Chondrocyte (in vitro differentiated cells): ENCODE data around the gene CTNNA2. TPM values are rescaled to one million over a fixed set of nuclear protein-coding genes. Genes with fewer than 3 reads are reported as not detected.

Experiments used
- DNase-seq: peaks from one replicate; pipeline ENCODE4 v3.0.0; 2021; ENCODE audit warnings: mixed read lengths, low spot score
- H3K27ac Mint-ChIP-seq: one replicate; pipeline ENCODE4 v1.8.0; 2021; ENCODE audit warnings: mild to moderate bottlenecking, moderate library complexity, mixed read lengths; ENCODE audit not compliant: unreplicated experiment
- H3K27me3 Mint-ChIP-seq: 2 replicates; pipeline ENCODE4 v1.8.0; 2021; ENCODE audit warnings: low read depth, mixed read lengths
- H3K36me3 Mint-ChIP-seq: 2 replicates; pipeline ENCODE4 v1.8.0; 2021; ENCODE audit warnings: low read depth, mixed read lengths
- H3K4me1 Mint-ChIP-seq: 2 replicates; pipeline ENCODE4 v1.8.0; 2021; ENCODE audit warnings: low read depth, mild to moderate bottlenecking, mixed read lengths
- H3K4me3 Mint-ChIP-seq: one replicate; pipeline ENCODE4 v1.8.0; 2021; ENCODE audit warnings: mild to moderate bottlenecking, moderate library complexity, mixed read lengths; ENCODE audit not compliant: unreplicated experiment
- H3K9me3 Mint-ChIP-seq: 2 replicates; pipeline ENCODE4 v1.8.0; 2021; ENCODE audit warnings: low read depth, mixed read lengths
- total RNA-seq: library from RNA; stranded (reverse); gene quantifications from 3 replicates; pipeline ENCODE4 v1.2.1, GENCODE V29; 2021
- TF ChIP-seq, protein P1 (sequence below): fragments of 200-600 bp; sonication (generic); IDR thresholded peaks from 2 replicates; pipeline ENCODE4 v1.5.0; 2021; ENCODE audit warnings: antibody characterized with exemption, mild to moderate bottlenecking, moderate library complexity

Gene CTNNA2
- total RNA-seq, 1 donor from 2014 or later: not detected

DNA sequence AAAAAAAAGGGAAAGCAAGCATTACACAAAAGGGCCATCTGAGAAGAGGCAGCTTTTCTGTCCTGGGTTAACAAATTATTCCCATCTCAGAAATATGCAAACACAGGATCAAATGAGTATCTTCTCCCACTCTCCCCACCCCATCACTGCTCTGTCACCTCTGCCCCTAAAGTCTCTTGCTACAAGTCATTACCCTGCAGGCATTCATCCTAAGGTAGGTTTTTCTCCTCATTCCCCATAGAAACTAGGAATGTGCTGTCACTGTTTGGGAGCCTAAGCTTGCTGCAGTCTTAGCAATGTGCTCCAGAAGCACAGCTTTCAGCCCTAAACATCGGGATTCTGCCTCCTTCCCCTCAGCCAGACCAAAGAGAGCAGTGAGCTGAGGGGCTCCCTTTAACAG lies 788.1 kb downstream of the CTNNA2 start:
- TF ChIP-seq, protein P1, sequence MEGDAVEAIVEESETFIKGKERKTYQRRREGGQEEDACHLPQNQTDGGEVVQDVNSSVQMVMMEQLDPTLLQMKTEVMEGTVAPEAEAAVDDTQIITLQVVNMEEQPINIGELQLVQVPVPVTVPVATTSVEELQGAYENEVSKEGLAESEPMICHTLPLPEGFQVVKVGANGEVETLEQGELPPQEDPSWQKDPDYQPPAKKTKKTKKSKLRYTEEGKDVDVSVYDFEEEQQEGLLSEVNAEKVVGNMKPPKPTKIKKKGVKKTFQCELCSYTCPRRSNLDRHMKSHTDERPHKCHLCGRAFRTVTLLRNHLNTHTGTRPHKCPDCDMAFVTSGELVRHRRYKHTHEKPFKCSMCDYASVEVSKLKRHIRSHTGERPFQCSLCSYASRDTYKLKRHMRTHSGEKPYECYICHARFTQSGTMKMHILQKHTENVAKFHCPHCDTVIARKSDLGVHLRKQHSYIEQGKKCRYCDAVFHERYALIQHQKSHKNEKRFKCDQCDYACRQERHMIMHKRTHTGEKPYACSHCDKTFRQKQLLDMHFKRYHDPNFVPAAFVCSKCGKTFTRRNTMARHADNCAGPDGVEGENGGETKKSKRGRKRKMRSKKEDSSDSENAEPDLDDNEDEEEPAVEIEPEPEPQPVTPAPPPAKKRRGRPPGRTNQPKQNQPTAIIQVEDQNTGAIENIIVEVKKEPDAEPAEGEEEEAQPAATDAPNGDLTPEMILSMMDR: no peak
- peaks cover 61% of the 10 kb centered on the region for H3K27me3 Mint-ChIP-seq
- H3K4me3 Mint-ChIP-seq: no peak overlapping the region
- H3K36me3 Mint-ChIP-seq: no peaks in the 10 kb centered on the region
- peaks cover 15% of the 10 kb centered on the region for H3K4me1 Mint-ChIP-seq
- H3K27ac Mint-ChIP-seq: no peak overlapping the region
- no peak for DNase-seq
- H3K9me3 Mint-ChIP-seq: no peaks in the 10 kb centered on the region

DNA sequence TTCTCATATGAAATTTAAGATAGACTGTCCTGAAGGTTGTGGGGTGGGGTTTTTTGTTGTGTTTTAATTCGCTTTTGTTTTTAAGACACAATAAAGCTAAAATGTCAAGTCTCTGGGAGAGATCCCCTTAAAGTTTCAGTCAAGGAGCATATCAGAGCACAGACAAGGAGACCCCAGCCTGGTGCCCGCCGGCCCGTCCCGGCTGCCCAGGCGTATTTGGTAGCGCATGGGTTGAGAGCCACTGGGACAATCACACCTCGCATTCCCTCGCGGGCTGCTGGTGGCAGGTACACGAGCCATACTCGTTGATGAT lies 789.1 kb downstream of the CTNNA2 start:
- H3K4me3 Mint-ChIP-seq: no peak overlapping the region
- H3K36me3 Mint-ChIP-seq: peaks cover 1% of the 10 kb centered on the region
- TF ChIP-seq, protein P1: no peak
- no peak overlapping the region for H3K27ac Mint-ChIP-seq
- H3K27me3 Mint-ChIP-seq: peaks cover 62% of the 10 kb centered on the region
- DNase-seq: no peak
- H3K4me1 Mint-ChIP-seq: peaks cover 15% of the 10 kb centered on the region
- H3K9me3 Mint-ChIP-seq: no peaks in the 10 kb centered on the region

DNA sequence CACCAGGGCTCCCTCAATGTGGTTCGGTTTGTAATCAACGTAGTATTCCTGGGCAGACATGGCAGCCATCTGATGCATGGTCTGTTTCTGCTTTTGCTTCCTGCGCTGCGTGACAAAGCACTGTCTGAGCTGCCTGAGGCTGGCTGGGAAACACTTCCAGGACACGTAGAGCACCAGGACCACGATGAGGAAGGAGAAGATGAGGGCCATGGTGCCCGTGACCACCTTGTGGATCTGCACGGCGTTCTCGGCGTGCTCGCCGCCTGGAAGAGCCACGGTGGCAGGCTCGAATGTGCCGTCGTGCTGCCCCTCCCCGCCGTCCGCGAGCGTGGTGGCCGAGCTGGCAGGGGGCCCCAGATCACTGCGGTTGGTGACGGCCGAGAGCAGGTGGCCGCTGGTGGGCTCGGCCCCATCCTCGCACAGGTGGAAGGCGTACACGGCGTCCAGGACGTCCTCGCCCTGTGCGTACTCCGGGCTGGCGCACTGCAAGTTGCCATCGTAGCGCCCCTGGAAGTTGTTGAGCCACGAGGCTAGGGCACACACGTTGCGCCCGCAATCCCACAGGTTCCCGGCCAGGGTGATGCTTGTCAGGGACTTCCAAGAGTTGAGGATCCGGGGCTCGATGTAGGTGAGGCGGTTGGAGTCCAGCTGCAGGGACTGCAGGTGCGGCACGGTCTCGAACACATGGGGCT lies 789.6 kb downstream of the CTNNA2 start:
- peaks cover 1% of the 10 kb centered on the region for H3K36me3 Mint-ChIP-seq
- H3K4me3 Mint-ChIP-seq: no peak overlapping the region
- DNase-seq: peak; percentile 91
- H3K27me3 Mint-ChIP-seq: peaks cover 61% of the 10 kb centered on the region
- H3K9me3 Mint-ChIP-seq: no peaks in the 10 kb centered on the region
- peaks cover 15% of the 10 kb centered on the region for H3K4me1 Mint-ChIP-seq
- TF ChIP-seq, protein P1: no peak
- no peak overlapping the region for H3K27ac Mint-ChIP-seq

DNA sequence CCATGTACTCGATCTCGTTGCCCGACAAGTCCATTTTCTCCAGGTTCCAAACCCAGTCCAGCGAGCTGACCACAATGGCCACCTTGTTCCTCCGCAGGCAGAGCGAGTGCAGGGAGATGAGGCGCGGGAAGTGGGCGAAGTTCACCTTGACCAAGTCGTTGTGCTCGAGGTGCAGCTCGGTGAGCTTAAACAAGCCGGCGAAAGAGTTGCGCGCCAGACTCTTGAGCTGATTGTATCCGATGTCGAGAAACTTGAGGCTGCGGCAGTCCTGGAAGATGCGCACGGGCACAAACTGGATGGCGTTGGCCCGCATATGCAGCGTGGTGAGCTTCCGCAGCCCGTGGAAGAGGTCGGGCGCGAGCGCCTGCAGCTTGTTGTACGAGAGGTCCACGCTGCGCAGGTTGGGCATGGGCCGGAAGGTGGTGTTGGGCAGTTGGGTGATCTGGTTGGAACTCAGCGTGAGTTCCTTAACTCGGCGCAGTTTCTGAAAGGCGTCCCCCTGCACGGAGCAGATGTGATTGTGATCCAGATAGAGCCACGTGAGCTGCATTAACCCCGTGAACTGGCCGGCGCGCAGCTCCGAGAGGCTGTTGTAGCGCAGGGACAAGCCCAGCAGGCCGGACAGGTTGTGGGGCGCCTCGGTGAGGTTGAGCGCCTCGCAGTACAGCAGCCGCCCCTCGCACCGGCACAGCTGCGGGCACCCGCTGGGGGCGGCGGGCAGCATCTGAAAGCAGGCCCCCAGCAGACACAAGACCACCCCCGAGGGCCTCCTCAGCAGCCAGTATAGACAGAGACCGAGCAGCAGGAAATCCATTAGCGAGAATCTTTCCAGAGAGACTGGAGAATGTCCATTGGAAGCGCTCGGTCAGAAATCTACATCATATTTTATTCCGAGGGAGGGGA lies 790.4 kb downstream of the CTNNA2 start:
- TF ChIP-seq, protein P1: no peak
- peak; percentile 83 for DNase-seq

DNA sequence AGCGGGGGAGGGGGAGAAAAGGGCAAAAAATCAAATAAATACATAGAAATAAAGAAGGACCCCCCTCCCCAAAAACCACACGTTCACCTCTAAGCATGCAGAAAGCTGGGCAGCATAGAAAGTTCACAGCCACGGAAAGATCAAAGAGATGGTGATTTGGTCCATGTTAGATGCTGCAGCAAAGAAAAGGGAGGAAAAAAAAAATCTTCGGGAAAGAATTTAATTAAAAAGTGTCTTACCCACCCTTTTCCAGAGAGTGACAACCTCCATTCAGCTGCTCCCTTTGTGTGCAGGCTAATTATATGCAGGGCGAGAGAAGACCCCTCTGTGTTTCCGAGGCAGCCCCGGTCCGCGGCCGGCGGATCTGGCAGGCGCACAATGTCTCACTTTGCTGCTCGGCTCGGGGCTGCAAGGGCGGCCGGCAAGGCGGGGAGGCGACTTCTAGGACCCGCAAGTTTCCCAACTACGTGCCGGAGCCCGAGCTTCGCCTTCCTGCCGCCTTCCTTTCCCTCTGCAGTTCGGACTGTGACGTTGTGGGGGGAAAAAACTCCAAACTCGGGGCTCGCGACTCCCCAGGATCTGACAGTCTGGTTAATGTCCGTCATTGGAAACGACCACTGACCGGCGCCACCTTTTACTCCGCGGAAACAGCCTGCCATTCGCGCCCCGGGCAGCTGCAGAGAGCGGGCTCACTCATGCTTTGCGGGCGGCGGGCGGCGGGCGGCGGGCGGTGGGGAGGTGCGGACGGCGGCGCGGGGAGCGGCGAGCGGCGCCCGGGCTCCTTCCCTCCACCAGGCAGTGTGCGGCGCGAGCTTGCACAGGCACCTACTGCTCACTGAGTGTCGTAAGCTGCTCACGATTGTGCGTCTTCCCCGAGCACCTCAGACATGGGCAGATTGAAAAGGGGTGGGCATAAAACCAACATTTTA lies 791.3 kb downstream of the CTNNA2 start, which contains the start of gene LRRTM1:
LRRTM1 (minus strand) TSS at position 844 of the 929 bp plus-strand sequence. CDS start 933 bp downstream, outside the sequence.
- Mint-ChIP-seq H3K27me3 (peaks cover 59% of the 10 kb centered on the region), H3K4me1 (peaks cover 15% of the 10 kb centered on the region), H3K36me3 (peaks cover 1% of the 10 kb centered on the region), H3K27ac (no peak within 1 kb of the TSS), H3K4me3 (peak within 1 kb of the TSS; percentile 61), H3K9me3 (no peaks in the 10 kb centered on the region)
- no peak for DNase-seq
- TF ChIP-seq, protein P1: no peak

More for the DNA sequence above, 790.4 kb downstream of the CTNNA2 start:
- Mint-ChIP-seq H3K36me3 (peaks cover 1% of the 10 kb centered on the region), H3K4me3 (no peak overlapping the region), H3K9me3 (no peaks in the 10 kb centered on the region), H3K27ac (no peak overlapping the region), H3K4me1 (peaks cover 15% of the 10 kb centered on the region), H3K27me3 (peaks cover 63% of the 10 kb centered on the region)
